Measurements from ENCODE around the gene DEAF1.

Gene DEAF1

DNA sequence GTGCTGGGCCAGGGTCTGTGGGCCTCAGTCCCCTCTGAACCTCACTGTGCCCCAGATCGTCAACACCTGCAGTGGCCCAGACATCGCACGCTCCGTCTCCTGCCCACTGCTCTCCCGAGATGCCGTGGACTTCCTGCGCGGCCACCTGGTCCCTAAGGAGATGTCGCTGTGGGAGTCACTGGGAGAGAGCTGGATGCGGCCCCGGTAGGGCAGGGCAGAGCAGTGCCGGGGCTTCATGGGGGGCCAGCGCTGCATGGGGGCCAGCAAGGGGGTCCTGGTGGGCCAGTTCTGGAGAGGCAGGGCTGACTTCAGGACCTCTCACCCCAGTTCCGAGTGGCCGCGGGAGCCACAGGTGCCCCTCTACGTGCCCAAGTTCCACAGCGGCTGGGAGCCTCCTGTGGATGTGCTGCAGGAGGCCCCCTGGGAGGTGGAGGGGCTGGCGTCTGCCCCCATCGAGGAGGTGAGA is 27.4 kb upstream of the DEAF1 start:
- in situ Hi-C loops (cut with HindIII; ENCODE audit: low sequenced_read_pairs), result no loop called here

DNA sequence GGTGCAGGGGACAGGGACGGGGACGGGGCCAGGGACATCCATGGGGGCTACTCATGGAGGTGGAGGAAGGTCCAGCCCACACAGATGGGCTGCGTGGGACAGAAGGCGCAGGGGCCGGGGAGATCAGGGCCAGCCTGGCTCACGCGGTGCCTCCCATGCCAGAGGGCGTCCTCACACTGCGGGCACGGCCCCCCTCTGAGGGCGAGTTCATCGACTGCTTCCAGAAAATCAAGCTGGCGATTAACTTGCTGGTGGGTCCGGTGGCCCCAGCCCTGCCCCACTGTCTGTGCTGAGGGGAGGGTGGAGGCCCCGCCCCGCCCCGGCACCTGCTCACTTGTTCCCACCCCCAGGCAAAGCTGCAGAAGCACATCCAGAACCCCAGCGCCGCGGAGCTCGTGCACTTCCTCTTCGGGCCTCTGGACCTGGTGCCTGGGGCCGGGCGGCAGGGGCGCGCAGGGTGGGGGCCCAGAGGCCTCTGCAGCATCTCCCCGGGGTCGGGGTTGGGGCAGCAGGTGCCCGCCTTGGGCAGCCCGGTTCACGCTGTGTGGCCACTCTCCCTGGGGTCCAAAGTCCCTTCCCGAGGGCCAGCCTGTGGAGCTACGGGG is 26.8 kb upstream of the DEAF1 start:
- in situ Hi-C loops (cut with HindIII; ENCODE audit: low sequenced_read_pairs), result no loop called here

DNA sequence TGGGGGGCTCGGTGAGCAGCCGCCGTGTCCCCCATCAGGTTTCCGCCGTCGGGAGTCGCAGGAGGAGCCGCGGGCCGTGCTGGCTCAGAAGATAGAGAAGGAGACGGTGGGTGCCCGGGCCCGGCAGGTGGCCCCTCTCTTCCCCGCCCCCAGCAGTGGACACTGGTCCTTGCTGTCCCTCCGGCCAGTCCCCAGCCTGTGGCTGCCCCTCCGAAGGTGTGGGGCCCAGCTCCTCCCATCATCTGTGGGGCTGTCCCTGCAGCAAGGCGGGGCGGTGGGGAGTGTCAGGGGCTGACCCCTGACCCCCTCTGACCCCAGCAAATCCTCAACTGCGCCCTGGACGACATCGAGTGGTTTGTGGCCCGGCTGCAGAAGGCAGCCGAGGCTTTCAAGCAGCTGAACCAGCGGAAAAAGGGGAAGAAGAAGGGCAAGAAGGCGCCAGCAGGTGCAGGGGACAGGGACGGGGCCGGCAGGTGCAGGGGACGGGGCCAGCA is 26.3 kb upstream of the DEAF1 start:
- in situ Hi-C loops (cut with HindIII; ENCODE audit: low sequenced_read_pairs), result no loop called here

DNA sequence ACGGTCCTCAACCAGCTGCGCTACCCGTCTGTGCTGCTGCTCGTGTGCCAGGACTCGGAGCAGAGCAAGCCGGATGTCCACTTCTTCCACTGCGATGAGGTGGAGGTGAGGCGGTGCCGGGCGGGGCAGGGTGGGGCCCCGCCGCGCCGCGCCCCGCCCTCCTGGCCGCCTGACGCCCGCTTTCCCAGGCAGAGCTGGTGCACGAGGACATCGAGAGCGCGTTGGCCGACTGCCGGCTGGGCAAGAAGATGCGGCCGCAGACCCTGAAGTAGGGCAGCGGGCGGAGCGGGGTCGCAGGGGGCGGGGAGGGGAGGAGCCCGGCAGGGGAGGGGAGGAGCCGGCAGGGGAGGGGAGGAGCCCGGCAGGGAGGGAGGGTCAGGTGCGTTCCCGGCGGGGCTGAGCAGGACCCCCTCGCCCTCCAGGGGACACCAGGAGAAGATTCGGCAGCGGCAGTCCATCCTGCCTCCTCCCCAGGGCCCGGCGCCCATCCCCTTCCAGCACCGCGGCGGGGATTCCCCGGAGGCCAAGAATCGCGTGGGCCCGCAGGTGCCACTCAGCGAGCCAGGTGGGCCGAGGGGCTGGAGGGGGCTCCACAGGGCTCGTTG is 25.7 kb upstream of the DEAF1 start:
- in situ Hi-C loops (cut with HindIII; ENCODE audit: low sequenced_read_pairs), result no loop called here

DNA sequence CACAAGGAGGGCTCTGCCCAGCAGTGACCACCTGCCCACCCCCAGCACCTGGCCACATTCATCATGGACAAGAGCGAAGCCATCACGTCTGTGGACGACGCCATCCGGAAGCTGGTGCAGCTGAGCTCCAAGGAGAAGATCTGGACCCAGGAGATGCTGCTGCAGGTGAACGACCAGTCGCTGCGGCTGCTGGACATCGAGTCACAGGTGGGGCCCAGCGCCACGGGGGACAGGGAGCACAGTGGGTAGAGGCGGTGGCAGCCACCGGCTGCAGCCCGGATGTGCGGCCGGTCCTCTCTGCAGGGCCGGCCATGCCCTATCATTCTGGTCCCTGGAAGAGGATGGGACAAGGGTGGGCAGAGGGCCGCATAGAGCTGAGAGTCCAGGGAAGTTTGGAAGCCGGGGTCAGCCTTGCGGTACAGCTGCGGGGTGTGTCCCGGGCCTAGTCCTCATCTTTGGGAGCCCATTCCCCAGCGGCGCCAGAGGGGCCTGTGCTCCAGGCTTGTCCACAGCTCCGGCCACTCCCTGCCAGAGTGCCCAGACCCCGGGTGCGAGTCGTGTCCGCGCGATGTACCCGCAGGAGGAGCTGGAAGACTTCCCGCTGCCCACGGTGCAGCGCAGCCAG is 25.1 kb upstream of the DEAF1 start:
- in situ Hi-C loops (cut with HindIII; ENCODE audit: low sequenced_read_pairs), result no loop called here

DNA sequence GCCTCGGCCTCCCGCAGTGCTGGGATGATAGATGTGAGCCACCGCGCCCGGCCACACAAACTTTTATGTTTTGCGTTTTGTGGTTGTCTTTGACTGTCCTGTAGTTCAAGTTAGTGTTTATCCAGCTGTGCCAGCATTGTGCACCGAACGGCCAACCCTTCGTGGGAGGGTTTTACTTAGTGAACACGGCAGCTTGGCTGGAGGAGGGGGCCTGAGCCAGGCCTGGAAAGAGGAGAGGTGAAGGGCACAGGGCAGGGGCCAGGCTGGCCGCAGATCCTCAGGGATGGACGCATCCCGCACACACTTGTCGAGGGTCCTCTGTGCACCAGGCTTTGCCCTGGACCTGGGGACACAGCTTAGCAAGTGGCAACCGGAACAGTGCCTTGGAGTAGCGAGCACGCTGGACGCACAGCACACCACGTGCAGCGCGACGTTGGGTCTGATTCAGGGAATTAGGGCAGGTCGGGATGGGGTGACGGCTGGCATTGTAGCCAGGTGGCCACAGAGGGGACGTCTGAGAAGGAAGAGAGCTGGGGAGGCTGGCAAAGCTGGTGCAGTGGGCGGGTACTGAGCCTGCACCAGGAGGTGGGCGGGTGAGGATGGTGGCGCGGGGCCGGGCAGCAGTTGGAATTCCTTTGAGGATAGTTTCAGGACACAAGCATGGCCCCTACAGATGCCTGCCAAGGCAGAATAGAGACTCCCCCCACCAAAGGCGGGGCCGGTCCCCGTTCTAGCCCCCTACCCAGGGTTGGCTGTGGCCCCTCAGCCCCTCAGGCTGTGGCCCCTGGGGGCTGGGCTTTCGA is 24.4 kb upstream of the DEAF1 start:
- in situ Hi-C loops (cut with HindIII; ENCODE audit: low sequenced_read_pairs), result no loop called here

DNA sequence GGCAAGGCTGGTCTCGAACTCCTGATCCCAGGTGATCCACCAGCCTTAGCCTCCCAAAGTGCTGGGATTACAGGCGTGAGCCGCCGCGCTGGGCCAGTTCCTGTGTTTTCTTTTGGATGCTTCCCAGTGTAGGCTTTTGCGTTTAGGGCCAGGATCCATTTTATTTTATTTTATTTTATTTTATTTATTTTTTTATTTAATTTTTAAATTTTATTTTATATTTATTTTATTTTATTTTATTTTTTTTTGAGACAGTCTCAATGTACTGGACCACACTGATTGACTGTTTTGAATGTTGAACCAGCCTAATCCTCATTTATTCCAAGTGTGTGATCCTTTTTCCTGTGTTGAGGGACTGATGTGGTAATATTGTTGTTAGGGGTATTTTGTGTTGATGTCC is 19.4 kb upstream of the DEAF1 start:
- in situ Hi-C loops (cut with HindIII; ENCODE audit: low sequenced_read_pairs), result no loop called here

DNA sequence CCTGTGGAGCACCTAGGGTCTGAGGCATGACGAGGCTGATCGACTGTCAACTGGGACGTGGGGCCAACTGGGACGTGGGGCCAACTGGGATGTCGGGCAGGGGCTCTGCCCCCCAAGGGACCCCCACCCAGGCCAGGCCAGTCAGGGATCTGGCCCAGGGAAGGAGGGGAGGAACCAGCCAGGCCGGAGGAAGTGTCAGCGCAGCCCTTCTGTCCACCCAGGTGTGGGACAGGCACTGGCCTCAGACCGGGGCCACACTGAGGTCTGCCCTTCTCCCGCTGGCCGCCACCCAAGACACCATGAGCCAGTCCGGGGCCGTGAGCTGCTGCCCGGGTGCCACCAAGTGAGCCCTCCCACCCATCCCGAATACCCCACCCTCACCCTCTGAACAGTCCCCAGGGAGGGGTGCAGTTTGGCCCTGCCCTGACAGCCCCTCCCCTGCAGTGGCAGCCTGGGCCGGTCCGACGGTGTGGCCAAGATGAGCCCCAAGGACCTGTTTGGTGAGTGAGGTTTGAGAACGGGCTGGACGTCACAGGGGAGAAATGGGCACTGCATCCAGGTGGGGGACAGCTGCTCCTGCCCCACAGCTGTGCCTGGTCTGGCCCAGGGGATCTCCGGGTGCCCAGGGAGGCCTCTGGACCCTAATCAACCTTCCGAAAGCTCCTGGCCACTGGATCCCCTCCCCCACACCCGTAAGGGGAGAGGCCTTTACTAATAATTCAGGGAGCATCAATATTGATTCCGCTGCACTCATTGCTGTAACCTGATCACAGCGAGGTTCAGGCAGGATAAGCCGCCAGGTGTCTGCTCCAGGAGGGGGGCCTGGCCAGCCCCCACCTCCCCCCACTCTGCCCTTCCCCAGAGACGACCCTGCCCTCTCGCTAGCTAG is 14.3 kb upstream of the DEAF1 start:
- in situ Hi-C loops (cut with HindIII; ENCODE audit: low sequenced_read_pairs), result no loop called here

DNA sequence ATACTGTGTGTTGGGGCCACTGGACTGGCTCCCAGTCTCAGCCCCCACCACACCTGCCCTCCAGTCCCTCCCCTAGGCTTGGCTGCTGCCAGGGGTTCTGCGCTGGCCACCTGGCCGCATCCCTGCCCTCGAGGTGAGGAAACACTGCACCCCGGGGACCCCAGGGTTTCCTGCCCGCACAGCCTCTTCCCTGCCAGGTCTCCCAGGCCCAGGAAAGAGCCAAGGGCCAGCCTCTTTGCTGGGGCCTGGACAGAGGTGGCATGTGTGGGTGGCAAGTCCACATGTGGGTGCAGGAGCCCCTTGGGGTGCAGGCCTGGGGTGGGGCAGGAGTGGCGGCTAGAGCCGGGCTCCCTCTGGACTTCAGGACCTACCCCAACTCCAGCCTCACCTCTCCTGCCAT is 13.5 kb upstream of the DEAF1 start:
- in situ Hi-C loops (cut with HindIII; ENCODE audit: low sequenced_read_pairs), result no loop called here

DNA sequence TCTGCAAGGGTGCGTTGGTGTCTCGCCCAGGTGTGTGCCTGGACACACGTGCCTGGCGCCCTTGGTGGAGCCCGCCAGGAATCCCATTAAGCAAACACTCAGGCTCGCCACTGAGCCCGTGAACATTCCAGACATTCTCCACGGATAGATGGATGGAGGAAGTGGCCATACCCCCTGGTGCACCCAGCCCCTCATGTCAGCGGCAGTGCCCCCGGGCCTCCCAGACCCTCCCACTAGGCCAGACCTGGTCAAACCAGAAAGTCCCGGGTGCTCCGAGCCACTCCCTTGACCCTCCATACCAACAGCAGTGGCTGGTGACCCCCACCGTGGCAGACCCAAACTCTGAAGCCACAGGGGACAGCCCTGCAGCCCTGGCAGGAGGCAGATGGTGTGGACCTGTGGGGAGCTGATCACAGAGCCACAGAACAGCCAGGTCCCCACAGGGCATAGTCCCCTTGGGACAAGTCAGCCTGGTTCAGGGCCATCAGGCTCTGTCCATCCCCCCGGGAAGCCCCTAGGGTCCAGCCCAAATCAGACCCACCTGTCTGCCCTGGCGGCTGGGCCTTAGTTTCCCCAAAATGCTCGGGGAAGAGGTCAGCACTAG is 12.9 kb upstream of the DEAF1 start:
- in situ Hi-C loops (cut with HindIII; ENCODE audit: low sequenced_read_pairs), result no loop called here

DNA sequence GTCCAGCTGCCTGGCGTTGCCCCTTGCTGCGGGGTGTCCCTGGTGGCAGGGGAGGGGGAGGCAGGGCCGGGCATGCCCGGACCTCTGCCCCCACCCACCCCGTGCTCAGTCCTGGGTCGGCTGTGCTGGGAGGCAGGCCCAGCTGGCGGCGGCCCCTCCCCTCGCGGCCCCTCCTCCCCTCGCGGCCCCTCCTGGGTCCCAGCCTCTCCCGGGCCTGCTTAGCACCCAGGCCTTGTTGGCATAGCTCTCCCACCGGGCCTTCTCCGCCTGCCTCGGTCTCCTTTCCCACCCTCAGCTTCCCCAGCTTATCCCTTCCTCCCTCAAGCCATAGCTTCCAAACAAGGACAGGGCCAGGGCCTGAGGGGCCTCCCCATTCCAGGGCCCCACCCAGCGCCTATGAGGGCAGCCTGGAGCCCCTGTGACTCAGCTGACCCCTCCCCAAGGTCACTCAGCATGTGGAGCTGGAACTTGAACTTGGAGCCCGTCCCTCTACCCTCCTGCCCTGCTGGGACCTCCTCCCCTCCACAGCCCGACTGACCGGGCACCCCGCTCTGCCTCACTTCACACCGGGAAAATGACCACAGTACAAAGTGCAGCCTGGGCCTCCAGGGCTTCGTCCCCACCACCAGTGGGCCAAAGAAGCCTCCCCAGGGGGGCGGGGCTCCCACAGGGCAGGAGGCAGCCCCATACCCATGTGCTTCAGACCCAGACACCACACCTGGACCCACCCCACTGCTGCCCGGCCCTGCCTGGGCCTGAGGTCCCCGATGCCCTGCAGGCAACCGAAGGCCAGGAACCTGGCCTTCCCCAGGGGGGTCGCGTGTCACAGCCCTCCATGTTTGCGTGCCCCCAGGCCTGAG is 12.2 kb upstream of the DEAF1 start:
- in situ Hi-C loops (cut with HindIII; ENCODE audit: low sequenced_read_pairs), result no loop called here

DNA sequence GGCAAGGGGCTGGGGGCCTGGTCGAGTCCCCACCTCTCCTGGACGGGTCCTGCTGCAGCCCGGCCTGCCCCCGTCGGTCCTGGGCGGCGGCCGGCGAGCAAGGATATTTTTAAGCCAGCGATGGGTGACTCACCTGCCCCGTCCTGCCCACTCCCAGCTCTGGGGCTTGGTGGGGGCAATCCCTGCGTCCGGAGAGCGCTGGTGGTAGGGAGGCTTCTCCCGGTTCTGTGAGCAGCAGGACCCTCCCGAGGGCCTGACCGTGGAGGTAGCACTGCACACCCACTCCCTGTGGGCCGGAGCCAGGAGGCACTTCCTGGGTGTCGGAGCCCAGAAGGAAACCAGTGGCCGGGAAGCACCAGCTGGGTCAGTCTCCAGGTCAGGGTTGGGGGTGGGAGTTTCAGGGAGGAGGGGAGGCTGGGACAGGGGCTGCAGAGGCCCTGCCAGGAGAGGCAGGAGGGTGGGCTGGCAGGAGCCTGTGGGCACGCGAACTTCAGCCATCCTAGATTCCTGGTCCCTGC is 11.5 kb upstream of the DEAF1 start:
- in situ Hi-C loops (cut with HindIII; ENCODE audit: low sequenced_read_pairs), result no loop called here

DNA sequence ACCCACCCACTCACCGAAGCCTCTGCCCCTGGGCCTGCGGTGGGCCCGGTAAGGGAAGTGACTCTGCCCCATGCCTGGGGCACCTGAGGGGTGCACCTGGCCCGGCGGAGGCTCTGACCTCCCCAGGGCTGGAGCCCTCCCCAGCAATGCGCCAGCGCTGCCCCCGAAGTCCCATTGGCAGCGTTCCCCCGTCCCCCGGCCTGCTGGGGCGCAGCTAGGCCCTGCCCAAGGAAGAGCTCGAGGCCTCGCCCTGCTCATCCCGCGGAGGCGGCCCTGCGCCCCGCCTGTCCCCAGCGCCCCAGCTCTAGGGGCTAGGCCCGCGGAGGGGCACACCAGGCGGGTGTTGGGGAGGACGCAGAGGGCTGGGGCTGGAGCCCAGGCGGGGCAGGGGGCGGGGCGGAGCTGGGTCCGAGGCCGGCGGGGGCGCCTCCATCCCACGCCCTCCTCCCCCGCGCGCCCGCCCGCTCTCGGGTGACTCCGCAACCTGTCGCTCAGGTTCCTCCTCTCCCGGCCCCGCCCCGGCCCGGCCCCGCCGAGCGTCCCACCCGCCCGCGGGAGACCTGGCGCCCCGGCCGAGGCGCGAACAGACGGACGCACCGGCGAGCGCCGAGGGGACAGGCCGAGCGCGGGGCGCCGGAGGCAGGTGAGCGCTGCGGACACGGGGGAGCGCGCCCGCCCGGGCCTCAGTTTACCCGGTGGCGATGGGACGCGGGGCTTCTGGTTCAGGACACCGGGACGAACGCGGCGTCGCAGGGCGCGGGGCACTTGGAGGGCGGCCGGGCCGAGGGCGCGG is 10.8 kb upstream of the DEAF1 start, which contains the start of gene EPS8L2:
Gene EPS8L2 (plus strand): TSS at position 586 of the 793 bp plus-strand sequence. CDS start 3,177 bp downstream, outside the sequence.
- in situ Hi-C loops (cut with HindIII; ENCODE audit: low sequenced_read_pairs), result no loop called here

DNA sequence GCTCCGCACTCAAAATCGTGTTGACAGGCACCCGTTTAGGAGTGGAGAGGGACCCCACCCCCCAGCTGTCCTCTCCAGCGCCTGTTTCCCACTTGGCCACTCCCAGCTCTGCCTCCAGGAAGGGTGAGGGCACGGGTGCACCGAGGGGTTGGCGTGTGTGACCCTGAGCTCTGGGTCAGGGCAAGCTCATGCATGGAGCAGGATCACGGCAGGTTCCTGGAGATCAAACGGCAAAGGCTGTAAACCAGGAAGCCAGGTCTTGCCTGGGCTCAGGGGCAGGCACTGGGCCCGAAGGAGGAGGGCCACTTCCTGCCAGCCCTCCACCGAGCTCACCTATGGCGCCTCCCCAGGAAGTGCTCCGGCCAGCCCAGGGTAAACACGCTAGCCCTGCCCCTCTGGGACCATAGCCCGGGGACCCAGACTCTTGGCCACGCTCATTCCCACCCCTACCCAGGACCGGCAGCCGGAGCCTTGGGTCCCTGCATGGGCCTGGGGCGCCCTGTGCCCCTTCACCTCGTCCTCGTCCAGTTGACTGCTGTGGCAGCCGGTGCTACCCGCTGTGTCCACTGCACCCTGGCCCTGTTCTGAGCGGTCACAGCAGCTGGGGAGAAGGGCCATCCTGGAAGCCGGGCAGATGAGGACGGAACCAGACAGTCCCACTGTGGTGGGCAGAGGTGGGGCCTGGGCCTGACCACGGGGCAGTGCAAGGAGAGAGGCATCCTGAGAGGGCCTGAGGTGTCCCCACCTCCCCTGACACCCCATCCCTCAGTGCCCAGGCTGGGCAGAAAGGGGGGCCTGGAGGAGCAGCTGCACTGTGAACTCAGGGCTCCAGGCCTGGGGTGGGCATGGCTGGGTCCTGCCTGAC is 10.0 kb upstream of the DEAF1 start:
- in situ Hi-C loops (cut with HindIII; ENCODE audit: low sequenced_read_pairs), result no loop called here

DNA sequence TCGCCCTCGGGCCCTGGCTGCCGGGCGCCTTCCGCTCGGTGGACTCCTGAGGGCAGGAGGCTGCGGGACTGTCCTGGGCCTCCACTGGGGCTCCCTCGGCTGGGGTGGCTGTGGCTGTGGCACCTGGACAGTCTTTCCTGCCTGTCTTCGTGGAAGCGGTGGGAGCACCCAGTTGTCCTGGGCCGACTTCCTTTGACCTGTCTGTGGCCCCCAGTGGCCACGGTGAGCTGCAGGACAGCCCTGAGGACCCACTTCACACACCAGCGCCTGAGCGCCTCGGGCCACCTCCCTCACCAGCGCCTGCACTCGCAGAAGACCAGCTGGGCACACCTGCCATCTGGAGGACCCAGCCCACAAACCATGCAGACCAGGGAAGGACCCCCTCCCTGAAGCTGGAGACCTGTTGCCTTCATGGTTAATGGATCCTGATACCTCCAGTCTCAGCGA is 9.2 kb upstream of the DEAF1 start:
- in situ Hi-C loops (cut with HindIII; ENCODE audit: low sequenced_read_pairs), result no loop called here

DNA sequence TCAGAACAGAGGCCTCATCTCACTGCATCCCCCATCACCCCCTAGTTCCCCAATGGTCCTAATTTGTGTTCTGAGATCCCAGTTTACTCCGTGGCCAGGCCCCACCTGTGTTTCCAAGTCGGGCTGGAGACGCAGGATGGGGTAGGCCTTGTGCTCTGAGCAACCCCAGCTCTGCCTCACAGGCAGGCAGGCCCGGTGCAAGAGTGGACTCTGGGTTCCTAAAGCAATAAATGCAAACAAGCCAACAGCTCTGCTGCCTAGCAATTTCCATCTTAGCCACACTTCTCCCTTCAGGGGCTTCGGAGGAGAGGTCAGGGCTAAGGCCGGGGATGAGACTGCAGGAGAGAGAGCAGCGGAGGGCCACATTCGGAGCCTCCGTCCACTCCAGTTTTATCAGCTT is 8.5 kb upstream of the DEAF1 start:
- in situ Hi-C loops (cut with HindIII; ENCODE audit: low sequenced_read_pairs), result no loop called here
